GM23338 (cell line): Measurements from ENCODE around the gene PNPLA2. TPM values are rescaled to one million over a fixed set of nuclear protein-coding genes. Genes with fewer than 3 reads are reported as not detected.

Experiments
- ATAC-seq: fragments of 200-7000 bp; cut with Tn5 transposase; 3 replicates; pipeline ENCODE4 v1.9.1; 2020
- DNase-seq: peaks from one replicate; pipeline ENCODE4 v3.0.0-alpha.2; 2015; ENCODE audit warnings: low spot score
- H2AFZ ChIP-seq: fragments of 200-600 bp; sonication (generic); 2 replicates; pipeline ENCODE4 v1.8.0; 2016; ENCODE audit warnings: antibody characterized with exemption, mild to moderate bottlenecking, moderate library complexity
- H3F3A ChIP-seq: fragments of 200-600 bp; sonication (generic); replicated peaks from 2 replicates; pipeline ENCODE4 v1.8.0; 2017; ENCODE audit warnings: antibody characterized with exemption, mixed run types, low read depth
- H3K27ac ChIP-seq: fragments of 200-600 bp; sonication (generic); 2 replicates; pipeline ENCODE4 v1.6.1; 2016; ENCODE audit warnings: low read depth
- H3K27me3 ChIP-seq: fragments of 200-600 bp; sonication (generic); 2 replicates; pipeline ENCODE4 v1.8.0; 2016; ENCODE audit warnings: mild to moderate bottlenecking, mixed run types, moderate library complexity; ENCODE audit not compliant: insufficient read depth
- H3K36me3 ChIP-seq: fragments of 200-600 bp; sonication (generic); 2 replicates; pipeline ENCODE4 v1.8.0; 2016; ENCODE audit warnings: mild to moderate bottlenecking; ENCODE audit not compliant: insufficient read depth
- H3K4me1 ChIP-seq: fragments of 200-600 bp; sonication (generic); 2 replicates; pipeline ENCODE4 v1.8.0; 2016; ENCODE audit warnings: mild to moderate bottlenecking, moderate library complexity; ENCODE audit not compliant: insufficient read depth
- H3K4me2 ChIP-seq: fragments of 200-600 bp; sonication (generic); 2 replicates; pipeline ENCODE4 v1.7.1; 2017; ENCODE audit warnings: mixed run types
- H3K4me3 ChIP-seq: fragments of 200-600 bp; sonication (generic); 2 replicates; pipeline ENCODE4 v1.6.1; 2016; ENCODE audit warnings: mixed run types
- H3K79me2 ChIP-seq: fragments of 200-600 bp; sonication (generic); replicated peaks from 2 replicates; pipeline ENCODE4 v1.8.0; 2017; ENCODE audit warnings: mild to moderate bottlenecking; ENCODE audit not compliant: insufficient read depth
- H3K9me2 ChIP-seq: fragments of 200-600 bp; sonication (generic); 2 replicates; pipeline ENCODE4 v1.8.0; 2017; ENCODE audit not compliant: insufficient read depth
- H4K20me1 ChIP-seq: fragments of 200-600 bp; sonication (generic); replicated peaks from 2 replicates; pipeline ENCODE4 v1.8.0; 2017; ENCODE audit warnings: mild to moderate bottlenecking; ENCODE audit not compliant: insufficient read depth
- H3K27ac Mint-ChIP-seq: 2 replicates; pipeline ENCODE4 v1.8.0; 2020; ENCODE audit warnings: inconsistent platforms, mild to moderate bottlenecking, moderate library complexity, mixed read lengths
- H3K27me3 Mint-ChIP-seq: 3 replicates; pipeline ENCODE4 v1.8.0; 2022; ENCODE audit warnings: low read depth, mild to moderate bottlenecking, moderate library complexity, mixed read lengths, inconsistent platforms; ENCODE audit not compliant: insufficient read depth, poor library complexity
- H3K36me3 Mint-ChIP-seq: 3 replicates; pipeline ENCODE4 v1.8.0; 2021; ENCODE audit warnings: low read depth, mild to moderate bottlenecking, inconsistent platforms, moderate library complexity, mixed read lengths
- H3K4me1 Mint-ChIP-seq: 3 replicates; pipeline ENCODE4 v1.8.0; 2020; ENCODE audit warnings: mild to moderate bottlenecking, inconsistent platforms, mixed read lengths
- H3K4me3 Mint-ChIP-seq: 3 replicates; pipeline ENCODE4 v1.8.0; 2021; ENCODE audit warnings: moderate library complexity, mild to moderate bottlenecking, inconsistent platforms, mixed read lengths
- H3K9me3 Mint-ChIP-seq: 3 replicates; pipeline ENCODE4 v1.8.0; 2020; ENCODE audit warnings: moderate library complexity, mild to moderate bottlenecking, inconsistent platforms, mixed read lengths
- CREB1 ChIP-seq: fragments of 250-450 bp; sonication (Bioruptor Pico); IDR thresholded peaks from 2 replicates; pipeline ENCODE4 v1.5.0; 2020; ENCODE audit warnings: low read depth, mild to moderate bottlenecking, moderate library complexity
- CTCF ChIP-seq, 2 experiments: fragments of 200-600 bp in 1 of 2; sonication (generic) in 1 of 2; conservative IDR thresholded peaks; 2 replicates each; pipeline versions ENCODE4 v1.5.1 to v1.6.1; 2016 to 2017; ENCODE audit warnings: antibody characterized with exemption in 2 of 2, low read depth in 2 of 2, mild to moderate bottlenecking in 2 of 2, moderate library complexity in 1 of 2
- ETS1 ChIP-seq: IDR thresholded peaks from 2 replicates; pipeline ENCODE4 v1.6.1; 2016; ENCODE audit warnings: antibody characterized with exemption
- EZH2 ChIP-seq: fragments of 200-600 bp; sonication (generic); IDR thresholded peaks from one replicate; pipeline ENCODE4 v1.8.0; 2017; ENCODE audit warnings: antibody characterized with exemption, mild to moderate bottlenecking, low read depth; ENCODE audit not compliant: unreplicated experiment
- EZH2phosphoT487 ChIP-seq: fragments of 200-600 bp; sonication (generic); IDR thresholded peaks from one replicate; pipeline ENCODE4 v1.8.1; 2018; ENCODE audit warnings: antibody characterized with exemption; ENCODE audit not compliant: unreplicated experiment
- JUNB ChIP-seq: IDR thresholded peaks from one replicate; pipeline ENCODE4 v1.6.1; 2016; ENCODE audit warnings: antibody characterized with exemption; ENCODE audit not compliant: unreplicated experiment
- NANOG ChIP-seq: IDR thresholded peaks from 2 replicates; pipeline ENCODE4 v1.6.1; 2016; ENCODE audit warnings: antibody characterized with exemption, borderline replicate concordance
- POLR2AphosphoS5 ChIP-seq: IDR thresholded peaks from 2 replicates; pipeline ENCODE4 v1.6.1; 2016; ENCODE audit warnings: antibody characterized with exemption, low read depth
- STAT1 ChIP-seq: IDR thresholded peaks from one replicate; pipeline ENCODE4 v1.6.1; 2016; ENCODE audit warnings: antibody characterized with exemption; ENCODE audit not compliant: unreplicated experiment
- ZNF114 ChIP-seq: fragments of 250-450 bp; sonication (Bioruptor Pico); IDR thresholded peaks from 2 replicates; pipeline ENCODE4 v1.5.0; 2020; ENCODE audit warnings: mild to moderate bottlenecking, moderate library complexity
- ZNF331 ChIP-seq: fragments of 250-450 bp; sonication (Bioruptor Pico); IDR thresholded peaks from 2 replicates; pipeline ENCODE4 v1.5.0; 2020; ENCODE audit warnings: low read depth, mild to moderate bottlenecking, moderate library complexity
- ZNF462 ChIP-seq: fragments of 250-450 bp; sonication (Bioruptor Pico); IDR thresholded peaks from 2 replicates; pipeline ENCODE4 v1.5.0; 2020; ENCODE audit warnings: mild to moderate bottlenecking, moderate library complexity
- polyA plus RNA-seq: library from polyadenylated mRNA; unstranded; fragments of >200 nt; fragmentation: Nextera tagmentation; extraction: Ambion mirVana; gene quantifications from 2 replicates; pipeline ENCODE4 v1.2.1, GENCODE V29; 2016
- total RNA-seq: library from RNA; depleted of rRNA; stranded (reverse); fragments of >200 nt; shearing (Covaris generic); gene quantifications from 2 replicates; pipeline ENCODE4 v1.2.3, GENCODE V29; 2014
- TF ChIP-seq, protein P1 (sequence below): IDR thresholded peaks from one replicate; pipeline ENCODE4 v1.6.1; 2018; ENCODE audit warnings: antibody characterized with exemption; ENCODE audit not compliant: unreplicated experiment

Gene PNPLA2
- total and polyA plus RNA-seq, 2 experiments from 2014 or later = 31.1 to 45.6 TPM

DNA sequence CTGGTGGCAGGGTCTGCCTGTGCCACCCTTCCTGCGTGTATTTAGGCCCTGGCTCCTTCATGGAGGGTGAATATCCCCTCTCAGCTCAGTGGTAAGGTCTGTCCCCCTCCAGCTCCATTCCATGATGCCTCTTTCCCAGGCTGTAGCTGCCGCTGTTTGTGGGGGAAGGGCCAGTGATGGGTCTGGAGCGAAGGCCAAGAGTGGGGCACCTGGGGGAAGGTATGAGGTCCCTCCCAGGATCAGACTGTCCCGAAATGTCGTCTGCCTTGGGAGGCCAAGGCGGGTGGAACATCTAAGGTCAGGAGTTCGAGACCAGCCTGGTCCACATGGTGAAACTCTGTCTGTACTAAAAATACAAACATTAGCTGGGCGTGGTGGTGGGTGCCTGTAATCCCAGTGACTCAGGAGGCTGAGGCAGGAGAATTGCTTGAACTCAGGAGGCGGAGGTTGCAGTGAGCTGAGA, 15.2 kb downstream of the PNPLA2 start:
- H3K27me3 Mint-ChIP-seq = peaks cover 44% of the 10 kb centered on the region
- no peak for ATAC-seq
- H4K20me1 ChIP-seq = peaks cover 14% of the 10 kb centered on the region; the same call in 1 of the 2 replicates
- H3K4me3 Mint-ChIP-seq = peak overlapping the region; percentile 73
- peaks cover 33% of the 10 kb centered on the region for H3K4me1 Mint-ChIP-seq
- H3K4me2 ChIP-seq = peak overlapping the region; percentile 93
- H3K36me3 Mint-ChIP-seq = peaks cover 13% of the 10 kb centered on the region; the same call in 2 of the 3 replicates
- H3K27me3 ChIP-seq = peaks cover 27% of the 10 kb centered on the region
- peak overlapping the region; percentile 89 for H3K4me3 ChIP-seq
- no peaks in the 10 kb centered on the region for H3K36me3 ChIP-seq
- TF ChIP-seq POLR2AphosphoS5 (no peak; the same call in 1 of the 2 replicates), ZNF331 (CRISPR knock-in tag) (no peak), ZNF114 (no peak), EZH2 (no peak), NANOG (no peak), CTCF (conservative IDR thresholded peaks at IDR 0.05; ENCODE audit: low read depth in 2 of 2) (no peak), JUNB (no peak), ETS1 (no peak), STAT1 (no peak), CREB1 (no peak), EZH2phosphoT487 (no peak), ZNF462 (no peak)
- TF ChIP-seq, protein P1, sequence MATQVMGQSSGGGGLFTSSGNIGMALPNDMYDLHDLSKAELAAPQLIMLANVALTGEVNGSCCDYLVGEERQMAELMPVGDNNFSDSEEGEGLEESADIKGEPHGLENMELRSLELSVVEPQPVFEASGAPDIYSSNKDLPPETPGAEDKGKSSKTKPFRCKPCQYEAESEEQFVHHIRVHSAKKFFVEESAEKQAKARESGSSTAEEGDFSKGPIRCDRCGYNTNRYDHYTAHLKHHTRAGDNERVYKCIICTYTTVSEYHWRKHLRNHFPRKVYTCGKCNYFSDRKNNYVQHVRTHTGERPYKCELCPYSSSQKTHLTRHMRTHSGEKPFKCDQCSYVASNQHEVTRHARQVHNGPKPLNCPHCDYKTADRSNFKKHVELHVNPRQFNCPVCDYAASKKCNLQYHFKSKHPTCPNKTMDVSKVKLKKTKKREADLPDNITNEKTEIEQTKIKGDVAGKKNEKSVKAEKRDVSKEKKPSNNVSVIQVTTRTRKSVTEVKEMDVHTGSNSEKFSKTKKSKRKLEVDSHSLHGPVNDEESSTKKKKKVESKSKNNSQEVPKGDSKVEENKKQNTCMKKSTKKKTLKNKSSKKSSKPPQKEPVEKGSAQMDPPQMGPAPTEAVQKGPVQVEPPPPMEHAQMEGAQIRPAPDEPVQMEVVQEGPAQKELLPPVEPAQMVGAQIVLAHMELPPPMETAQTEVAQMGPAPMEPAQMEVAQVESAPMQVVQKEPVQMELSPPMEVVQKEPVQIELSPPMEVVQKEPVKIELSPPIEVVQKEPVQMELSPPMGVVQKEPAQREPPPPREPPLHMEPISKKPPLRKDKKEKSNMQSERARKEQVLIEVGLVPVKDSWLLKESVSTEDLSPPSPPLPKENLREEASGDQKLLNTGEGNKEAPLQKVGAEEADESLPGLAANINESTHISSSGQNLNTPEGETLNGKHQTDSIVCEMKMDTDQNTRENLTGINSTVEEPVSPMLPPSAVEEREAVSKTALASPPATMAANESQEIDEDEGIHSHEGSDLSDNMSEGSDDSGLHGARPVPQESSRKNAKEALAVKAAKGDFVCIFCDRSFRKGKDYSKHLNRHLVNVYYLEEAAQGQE = no peak
- no peak overlapping the region for H2AFZ ChIP-seq
- H3K27ac Mint-ChIP-seq = no peak overlapping the region
- 0 out of 2 replicates have a peak, but pooled peaks cover 5% of the 10 kb centered on the region for H3K79me2 ChIP-seq
- peaks cover 24% of the 10 kb centered on the region; the same call in 1 of the 2 replicates for H3F3A ChIP-seq
- peak; percentile 62 for DNase-seq
- H3K9me2 ChIP-seq = no peaks in the 10 kb centered on the region
- H3K9me3 Mint-ChIP-seq = no peaks in the 10 kb centered on the region
- peaks cover 22% of the 10 kb centered on the region for H3K4me1 ChIP-seq
- no peak overlapping the region for H3K27ac ChIP-seq
